ENCODE results near the gene HOXB1. TPM values are rescaled to one million over a fixed set of nuclear protein-coding genes. Genes with fewer than 3 reads are reported as not detected.

The HOXB1 gene
- total and polyA plus RNA-seq, 4 donors, result not detected

DNA sequence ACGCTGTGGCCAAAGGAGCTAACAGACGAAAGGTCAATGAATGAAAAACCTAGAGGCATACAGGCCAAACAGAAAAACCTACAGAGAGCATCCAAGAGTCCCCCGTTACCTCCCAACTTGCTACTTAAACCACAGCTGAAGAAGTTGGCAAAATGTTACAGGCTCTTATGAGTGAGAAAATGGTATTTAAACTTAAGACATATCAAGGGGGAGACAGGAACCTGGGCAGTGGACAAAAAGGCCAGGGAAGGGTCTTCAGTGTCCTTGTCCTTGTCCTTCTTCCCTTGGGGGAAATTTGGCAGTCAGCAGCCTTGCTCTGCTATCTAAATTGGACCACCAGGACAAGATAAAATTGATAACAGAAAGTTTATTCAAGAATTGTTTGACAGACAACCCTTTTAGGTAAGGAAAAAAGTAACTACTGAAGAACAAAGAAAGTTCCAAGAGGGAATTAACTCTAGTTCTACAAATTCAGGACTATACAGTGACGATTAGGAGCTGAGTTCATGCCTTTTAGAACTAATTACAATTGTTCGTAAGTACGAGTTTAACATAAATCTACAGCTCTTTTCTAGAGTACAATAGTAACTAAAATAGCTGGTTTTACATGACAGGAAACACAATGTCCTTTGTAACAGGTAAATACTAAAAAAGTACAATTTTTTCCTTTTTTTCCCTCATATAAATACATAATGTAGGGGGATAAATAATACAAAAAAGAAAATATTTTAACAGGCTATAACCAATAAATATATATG, 17.9 kb upstream of the HOXB1 start:
- no peak overlapping the region for H3K4me3 ChIP-seq (ENCODE audit: low read depth in 1 of 3, low read length in 3 of 3)
- H3K27me3 ChIP-seq (ENCODE audit: control insufficient read depth in 4 of 4, insufficient read depth in 4 of 4, low read length in 3 of 4), result peaks cover 0 to 9% (median 3%) of the 10 kb centered on the region in 4 donors
- WGBS, result 38% methylated on average over 6 of the region's 6 CpGs
- H3K27ac ChIP-seq (ENCODE audit: low read depth in 1 of 2, low read length in 2 of 2), result peak overlapping the region in 1 of 2 donors; percentile 25
- TF ChIP-seq YY1 (IDR thresholded peaks at IDR 0.05) (no peak), FOXA1 (IDR thresholded peaks at IDR 0.05) (no peak), HNF4G (IDR thresholded peaks at IDR 0.05) (no peak), SP1 (IDR thresholded peaks at IDR 0.05) (no peak), JUND (IDR thresholded peaks at IDR 0.05) (no peak), EGR1 (IDR thresholded peaks at IDR 0.05; ENCODE audit: low read depth in 2 of 2) (no peak), TAF1 (conservative IDR thresholded peaks at IDR 0.05) (no peak), RXRA (IDR thresholded peaks at IDR 0.05) (no peak), NR2F2 (IDR thresholded peaks at IDR 0.05) (no peak), FOXA2 (IDR thresholded peaks at IDR 0.05) (no peak), HNF4A (conservative IDR thresholded peaks at IDR 0.05) (no peak), RAD21 (IDR thresholded peaks at IDR 0.05) (no peak), GABPA (IDR thresholded peaks at IDR 0.05 in 1 of 2, conservative IDR thresholded peaks at IDR 0.05 in 1 of 2) (no peak)
- TF ChIP-seq, protein P1, sequence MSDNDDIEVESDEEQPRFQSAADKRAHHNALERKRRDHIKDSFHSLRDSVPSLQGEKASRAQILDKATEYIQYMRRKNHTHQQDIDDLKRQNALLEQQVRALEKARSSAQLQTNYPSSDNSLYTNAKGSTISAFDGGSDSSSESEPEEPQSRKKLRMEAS (IDR thresholded peaks at IDR 0.05), result no peak
- TF ChIP-seq, protein P2, sequence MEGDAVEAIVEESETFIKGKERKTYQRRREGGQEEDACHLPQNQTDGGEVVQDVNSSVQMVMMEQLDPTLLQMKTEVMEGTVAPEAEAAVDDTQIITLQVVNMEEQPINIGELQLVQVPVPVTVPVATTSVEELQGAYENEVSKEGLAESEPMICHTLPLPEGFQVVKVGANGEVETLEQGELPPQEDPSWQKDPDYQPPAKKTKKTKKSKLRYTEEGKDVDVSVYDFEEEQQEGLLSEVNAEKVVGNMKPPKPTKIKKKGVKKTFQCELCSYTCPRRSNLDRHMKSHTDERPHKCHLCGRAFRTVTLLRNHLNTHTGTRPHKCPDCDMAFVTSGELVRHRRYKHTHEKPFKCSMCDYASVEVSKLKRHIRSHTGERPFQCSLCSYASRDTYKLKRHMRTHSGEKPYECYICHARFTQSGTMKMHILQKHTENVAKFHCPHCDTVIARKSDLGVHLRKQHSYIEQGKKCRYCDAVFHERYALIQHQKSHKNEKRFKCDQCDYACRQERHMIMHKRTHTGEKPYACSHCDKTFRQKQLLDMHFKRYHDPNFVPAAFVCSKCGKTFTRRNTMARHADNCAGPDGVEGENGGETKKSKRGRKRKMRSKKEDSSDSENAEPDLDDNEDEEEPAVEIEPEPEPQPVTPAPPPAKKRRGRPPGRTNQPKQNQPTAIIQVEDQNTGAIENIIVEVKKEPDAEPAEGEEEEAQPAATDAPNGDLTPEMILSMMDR (IDR thresholded peaks at IDR 0.05; ENCODE audit: low read depth, low read length, missing input control), result no peak
- TF ChIP-seq, protein P3, sequence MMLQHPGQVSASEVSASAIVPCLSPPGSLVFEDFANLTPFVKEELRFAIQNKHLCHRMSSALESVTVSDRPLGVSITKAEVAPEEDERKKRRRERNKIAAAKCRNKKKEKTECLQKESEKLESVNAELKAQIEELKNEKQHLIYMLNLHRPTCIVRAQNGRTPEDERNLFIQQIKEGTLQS (IDR thresholded peaks at IDR 0.05), result no peak
- TF ChIP-seq, protein P4, sequence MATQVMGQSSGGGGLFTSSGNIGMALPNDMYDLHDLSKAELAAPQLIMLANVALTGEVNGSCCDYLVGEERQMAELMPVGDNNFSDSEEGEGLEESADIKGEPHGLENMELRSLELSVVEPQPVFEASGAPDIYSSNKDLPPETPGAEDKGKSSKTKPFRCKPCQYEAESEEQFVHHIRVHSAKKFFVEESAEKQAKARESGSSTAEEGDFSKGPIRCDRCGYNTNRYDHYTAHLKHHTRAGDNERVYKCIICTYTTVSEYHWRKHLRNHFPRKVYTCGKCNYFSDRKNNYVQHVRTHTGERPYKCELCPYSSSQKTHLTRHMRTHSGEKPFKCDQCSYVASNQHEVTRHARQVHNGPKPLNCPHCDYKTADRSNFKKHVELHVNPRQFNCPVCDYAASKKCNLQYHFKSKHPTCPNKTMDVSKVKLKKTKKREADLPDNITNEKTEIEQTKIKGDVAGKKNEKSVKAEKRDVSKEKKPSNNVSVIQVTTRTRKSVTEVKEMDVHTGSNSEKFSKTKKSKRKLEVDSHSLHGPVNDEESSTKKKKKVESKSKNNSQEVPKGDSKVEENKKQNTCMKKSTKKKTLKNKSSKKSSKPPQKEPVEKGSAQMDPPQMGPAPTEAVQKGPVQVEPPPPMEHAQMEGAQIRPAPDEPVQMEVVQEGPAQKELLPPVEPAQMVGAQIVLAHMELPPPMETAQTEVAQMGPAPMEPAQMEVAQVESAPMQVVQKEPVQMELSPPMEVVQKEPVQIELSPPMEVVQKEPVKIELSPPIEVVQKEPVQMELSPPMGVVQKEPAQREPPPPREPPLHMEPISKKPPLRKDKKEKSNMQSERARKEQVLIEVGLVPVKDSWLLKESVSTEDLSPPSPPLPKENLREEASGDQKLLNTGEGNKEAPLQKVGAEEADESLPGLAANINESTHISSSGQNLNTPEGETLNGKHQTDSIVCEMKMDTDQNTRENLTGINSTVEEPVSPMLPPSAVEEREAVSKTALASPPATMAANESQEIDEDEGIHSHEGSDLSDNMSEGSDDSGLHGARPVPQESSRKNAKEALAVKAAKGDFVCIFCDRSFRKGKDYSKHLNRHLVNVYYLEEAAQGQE (IDR thresholded peaks at IDR 0.05), result no peak
- TF ChIP-seq, protein P5, sequence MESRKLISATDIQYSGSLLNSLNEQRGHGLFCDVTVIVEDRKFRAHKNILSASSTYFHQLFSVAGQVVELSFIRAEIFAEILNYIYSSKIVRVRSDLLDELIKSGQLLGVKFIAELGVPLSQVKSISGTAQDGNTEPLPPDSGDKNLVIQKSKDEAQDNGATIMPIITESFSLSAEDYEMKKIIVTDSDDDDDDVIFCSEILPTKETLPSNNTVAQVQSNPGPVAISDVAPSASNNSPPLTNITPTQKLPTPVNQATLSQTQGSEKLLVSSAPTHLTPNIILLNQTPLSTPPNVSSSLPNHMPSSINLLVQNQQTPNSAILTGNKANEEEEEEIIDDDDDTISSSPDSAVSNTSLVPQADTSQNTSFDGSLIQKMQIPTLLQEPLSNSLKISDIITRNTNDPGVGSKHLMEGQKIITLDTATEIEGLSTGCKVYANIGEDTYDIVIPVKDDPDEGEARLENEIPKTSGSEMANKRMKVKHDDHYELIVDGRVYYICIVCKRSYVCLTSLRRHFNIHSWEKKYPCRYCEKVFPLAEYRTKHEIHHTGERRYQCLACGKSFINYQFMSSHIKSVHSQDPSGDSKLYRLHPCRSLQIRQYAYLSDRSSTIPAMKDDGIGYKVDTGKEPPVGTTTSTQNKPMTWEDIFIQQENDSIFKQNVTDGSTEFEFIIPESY (IDR thresholded peaks at IDR 0.05), result no peak
- no peak for DNase-seq (ENCODE audit: low spot score)
- no peaks in the 10 kb centered on the region for H3K9me3 ChIP-seq (ENCODE audit: control insufficient read depth in 4 of 4, low read length in 3 of 4)
- no peaks in the 10 kb centered on the region for H3K36me3 ChIP-seq (ENCODE audit: control insufficient read depth in 4 of 4, insufficient read depth in 3 of 4, low read depth in 1 of 4, low read length in 3 of 4)
- H3K9ac ChIP-seq (ENCODE audit: low read depth in 1 of 2, low read length in 2 of 2), result no peak overlapping the region
- peaks cover 0 to 3% (median 0%) of the 10 kb centered on the region in 4 donors for H3K4me1 ChIP-seq (ENCODE audit: control insufficient read depth in 4 of 4, insufficient read depth in 4 of 4, low read length in 3 of 4)
